SU-DHL-6 (cell line): ENCODE results near the gene CALHM1.

Experiments used
- H2AFZ ChIP-seq: fragments of 200-600 bp; sonication (generic); 2 replicates; pipeline ENCODE4 v1.6.1; 2014; ENCODE audit warnings: low read depth, mild to moderate bottlenecking, moderate library complexity, mixed read lengths, antibody characterized with exemption, low read length; ENCODE audit not compliant: severe bottlenecking
- H3F3A ChIP-seq: fragments of 200-600 bp; shearing (Covaris generic); 2 replicates; pipeline ENCODE4 v1.6.0; 2016; ENCODE audit warnings: antibody characterized with exemption, mild to moderate bottlenecking; ENCODE audit not compliant: insufficient read depth
- H3K27ac ChIP-seq: fragments of 200-600 bp; sonication (generic); 2 replicates; pipeline ENCODE4 v1.5.1; 2016; ENCODE audit warnings: low read depth, mild to moderate bottlenecking, low read length, moderate library complexity, mixed read lengths
- H3K27me3 ChIP-seq: fragments of 200-600 bp; sonication (generic), shearing (Covaris generic); 2 replicates; pipeline ENCODE4 v1.6.0; 2014; ENCODE audit warnings: mild to moderate bottlenecking, low read length
- H3K36me3 ChIP-seq: fragments of 200-600 bp; sonication (generic); 2 replicates; pipeline ENCODE4 v1.6.1; 2014; ENCODE audit warnings: mild to moderate bottlenecking, low read length, mixed read lengths
- H3K4me2 ChIP-seq: fragments of 300-600, 200-600 bp; shearing (Covaris generic), sonication (generic); 2 replicates; pipeline ENCODE4 v1.6.0; 2014; ENCODE audit warnings: low read length, low read depth, mild to moderate bottlenecking; ENCODE audit not compliant: poor library complexity, severe bottlenecking
- H3K4me3 ChIP-seq: fragments of 200-600 bp; sonication (generic); 2 replicates; pipeline ENCODE4 v1.5.1; 2014; ENCODE audit warnings: antibody characterized with exemption, low read length, mild to moderate bottlenecking, mixed read lengths; ENCODE audit not compliant: insufficient read depth, poor library complexity, severe bottlenecking
- H3K79me2 ChIP-seq: fragments of 200-600 bp; sonication (generic); 2 replicates; pipeline ENCODE4 v1.6.1; 2014; ENCODE audit warnings: mild to moderate bottlenecking, low read length, moderate library complexity; ENCODE audit not compliant: insufficient read depth
- H3K9ac ChIP-seq: fragments of 200-600 bp; sonication (generic); 2 replicates; pipeline ENCODE4 v1.7.0; 2014; ENCODE audit warnings: mild to moderate bottlenecking, low read length
- H3K9me2 ChIP-seq: fragments of 200-600 bp; sonication (generic); replicated peaks from 2 replicates; pipeline ENCODE4 v1.6.1; 2014; ENCODE audit warnings: low read length; ENCODE audit not compliant: insufficient read depth
- H3K9me3 ChIP-seq: fragments of 200-600 bp; sonication (generic); 2 replicates; pipeline ENCODE4 v1.6.1; 2014; ENCODE audit warnings: low read length, mixed read lengths; ENCODE audit not compliant: insufficient read depth
- H4K20me1 ChIP-seq: fragments of 200-600 bp; sonication (generic); 2 replicates; pipeline ENCODE4 v1.6.1; 2014; ENCODE audit warnings: low read depth, mild to moderate bottlenecking, antibody characterized with exemption, low read length, moderate library complexity, mixed read lengths
- EZH2phosphoT487 ChIP-seq: fragments of 200-600 bp; sonication (generic), shearing (Covaris generic); conservative IDR thresholded peaks from 2 replicates; pipeline ENCODE4 v1.6.1; 2018; ENCODE audit warnings: mild to moderate bottlenecking, antibody characterized with exemption, low read length, moderate library complexity, mixed read lengths
- TF ChIP-seq, protein P1 (sequence below): fragments of 200-600 bp; sonication (generic); IDR thresholded peaks from one replicate; pipeline ENCODE4 v1.5.1; 2017; ENCODE audit warnings: antibody characterized with exemption, mild to moderate bottlenecking, low read length, moderate library complexity; ENCODE audit not compliant: insufficient read depth, poor library complexity, severe bottlenecking

The CALHM1 gene

DNA sequence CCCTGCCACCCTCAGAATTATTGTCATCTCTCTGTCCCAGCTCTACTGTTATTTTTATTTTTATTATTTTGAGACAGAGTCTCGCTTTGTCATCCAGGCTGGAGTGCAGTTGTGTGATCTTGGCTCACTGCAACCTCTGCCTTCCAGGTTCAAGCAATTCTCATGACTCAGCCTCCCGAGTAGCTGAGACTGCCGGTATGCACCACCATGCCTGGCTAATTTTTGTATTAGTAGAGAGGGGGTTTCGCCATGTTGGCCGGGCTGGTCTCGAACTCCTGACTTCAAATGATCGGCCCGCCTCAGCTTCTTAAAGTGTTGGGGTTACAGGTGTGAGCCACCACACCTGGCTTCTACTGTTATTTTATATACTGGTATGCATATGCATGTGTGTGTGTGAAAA is 17.5 kb downstream of the CALHM1 start:
- Histone ChIP-seq H3K9me3 (no peaks in the 10 kb centered on the region), H3K4me2 (no peak overlapping the region), H2AFZ (no peak overlapping the region), H3K27ac (no peak overlapping the region), H3K79me2 (no peaks in the 10 kb centered on the region), H3K9me2 (no peaks in the 10 kb centered on the region), H3K36me3 (peaks cover 10% of the 10 kb centered on the region; the same call in 1 of the 2 replicates), H4K20me1 (no peaks in the 10 kb centered on the region), H3K9ac (no peak overlapping the region), H3F3A (no peaks in the 10 kb centered on the region), H3K4me3 (no peak overlapping the region), H3K27me3 (no peaks in the 10 kb centered on the region)
- TF ChIP-seq, protein P1, sequence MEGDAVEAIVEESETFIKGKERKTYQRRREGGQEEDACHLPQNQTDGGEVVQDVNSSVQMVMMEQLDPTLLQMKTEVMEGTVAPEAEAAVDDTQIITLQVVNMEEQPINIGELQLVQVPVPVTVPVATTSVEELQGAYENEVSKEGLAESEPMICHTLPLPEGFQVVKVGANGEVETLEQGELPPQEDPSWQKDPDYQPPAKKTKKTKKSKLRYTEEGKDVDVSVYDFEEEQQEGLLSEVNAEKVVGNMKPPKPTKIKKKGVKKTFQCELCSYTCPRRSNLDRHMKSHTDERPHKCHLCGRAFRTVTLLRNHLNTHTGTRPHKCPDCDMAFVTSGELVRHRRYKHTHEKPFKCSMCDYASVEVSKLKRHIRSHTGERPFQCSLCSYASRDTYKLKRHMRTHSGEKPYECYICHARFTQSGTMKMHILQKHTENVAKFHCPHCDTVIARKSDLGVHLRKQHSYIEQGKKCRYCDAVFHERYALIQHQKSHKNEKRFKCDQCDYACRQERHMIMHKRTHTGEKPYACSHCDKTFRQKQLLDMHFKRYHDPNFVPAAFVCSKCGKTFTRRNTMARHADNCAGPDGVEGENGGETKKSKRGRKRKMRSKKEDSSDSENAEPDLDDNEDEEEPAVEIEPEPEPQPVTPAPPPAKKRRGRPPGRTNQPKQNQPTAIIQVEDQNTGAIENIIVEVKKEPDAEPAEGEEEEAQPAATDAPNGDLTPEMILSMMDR, result no peak
- no peak for TF ChIP-seq EZH2phosphoT487

DNA sequence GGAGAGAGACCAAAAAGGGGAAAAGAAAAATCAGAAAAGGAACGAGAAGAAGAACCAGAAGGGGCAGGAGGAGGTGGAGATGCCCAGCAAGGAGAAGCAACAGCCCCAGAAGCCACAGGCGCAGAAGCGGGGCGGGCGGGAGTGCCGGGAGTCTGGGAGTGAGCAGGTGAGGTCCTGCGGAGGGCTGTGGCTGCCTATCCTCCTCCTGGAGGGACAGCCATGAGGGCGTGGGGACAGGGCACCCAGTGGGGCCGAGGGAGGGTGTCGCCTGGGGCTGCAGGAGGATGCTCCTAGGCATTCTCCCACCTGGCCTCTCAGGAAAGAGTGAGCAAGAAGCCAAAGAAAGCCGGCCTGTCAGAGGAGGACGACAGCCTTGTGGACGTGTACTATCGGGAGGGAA is 18.3 kb downstream of the CALHM1 start:
- H3K36me3 ChIP-seq, result peaks cover 10% of the 10 kb centered on the region; the same call in 1 of the 2 replicates
- H4K20me1 ChIP-seq, result no peaks in the 10 kb centered on the region
- no peak overlapping the region for H3K27ac ChIP-seq
- no peak for TF ChIP-seq EZH2phosphoT487
- TF ChIP-seq, protein P1, result no peak
- no peak overlapping the region for H2AFZ ChIP-seq
- no peaks in the 10 kb centered on the region for H3K79me2 ChIP-seq
- no peak overlapping the region for H3K4me3 ChIP-seq
- H3K9ac ChIP-seq, result no peak overlapping the region
- H3K27me3 ChIP-seq, result no peaks in the 10 kb centered on the region
- no peaks in the 10 kb centered on the region for H3K9me2 ChIP-seq
- H3K4me2 ChIP-seq, result no peak overlapping the region
- H3F3A ChIP-seq, result no peaks in the 10 kb centered on the region
- H3K9me3 ChIP-seq, result no peaks in the 10 kb centered on the region

DNA sequence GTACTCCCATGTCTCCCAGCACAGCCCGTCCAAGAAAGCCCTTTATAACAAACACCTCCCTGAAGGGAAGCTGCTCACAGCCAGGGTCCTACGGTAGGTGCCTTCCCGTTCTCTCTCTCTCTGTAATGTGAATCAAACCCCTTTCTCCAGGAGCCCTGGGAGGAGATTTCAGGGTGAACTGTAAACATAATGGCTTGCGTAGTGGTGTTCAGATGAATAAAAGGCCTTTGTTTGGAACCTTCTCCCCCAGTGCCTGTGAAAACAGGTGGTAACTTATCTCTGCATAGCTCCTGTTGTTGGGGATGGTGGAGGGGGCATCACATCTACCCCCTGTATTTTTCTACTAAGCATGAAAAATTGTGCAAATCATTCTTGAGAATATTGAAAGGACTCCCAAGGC is 18.9 kb downstream of the CALHM1 start:
- Histone ChIP-seq H3F3A (no peaks in the 10 kb centered on the region), H2AFZ (no peak overlapping the region), H3K4me2 (no peak overlapping the region), H3K27me3 (no peaks in the 10 kb centered on the region), H3K4me3 (no peak overlapping the region), H3K27ac (no peak overlapping the region), H3K36me3 (peaks cover 10% of the 10 kb centered on the region; the same call in 1 of the 2 replicates), H3K9me2 (no peaks in the 10 kb centered on the region), H3K79me2 (no peaks in the 10 kb centered on the region), H3K9me3 (no peaks in the 10 kb centered on the region), H4K20me1 (no peaks in the 10 kb centered on the region), H3K9ac (no peak overlapping the region)
- TF ChIP-seq, protein P1, result no peak
- no peak for TF ChIP-seq EZH2phosphoT487
